GM10266 (cell line): Measurements from ENCODE around the gene MMP17.

ENCODE experiments used
- DNase-seq: peaks from one replicate; pipeline ENCODE4 v3.0.0; 2012; ENCODE audit errors: extremely low spot score
- TF ChIP-seq, protein P1 (sequence below): IDR thresholded peaks from 2 replicates; pipeline ENCODE4 v1.5.1; 2012; ENCODE audit warnings: mild to moderate bottlenecking, low read depth; ENCODE audit not compliant: control insufficient read depth, insufficient read depth; ENCODE audit errors: missing control alignments

Gene MMP17

DNA sequence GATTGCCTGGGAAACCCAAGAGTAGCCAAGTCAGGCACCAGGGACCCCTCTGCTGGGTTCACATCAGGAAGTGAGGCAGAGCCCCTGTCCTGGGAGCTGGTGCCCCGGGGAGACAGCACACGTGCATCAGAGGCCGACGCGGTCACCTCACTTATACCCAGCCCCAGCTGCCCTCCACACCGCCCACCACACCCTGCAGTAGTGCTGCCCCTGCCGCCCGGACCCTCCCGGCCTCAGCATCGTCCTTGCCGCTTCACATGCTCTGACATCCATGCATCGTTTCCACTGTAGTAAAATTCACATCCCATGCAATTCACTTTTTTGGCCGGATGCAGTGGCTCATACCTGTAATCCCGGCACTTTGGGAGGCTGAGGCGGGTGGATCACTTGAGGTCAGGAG lies 14.0 kb downstream of the MMP17 start:
- TF ChIP-seq, protein P1, sequence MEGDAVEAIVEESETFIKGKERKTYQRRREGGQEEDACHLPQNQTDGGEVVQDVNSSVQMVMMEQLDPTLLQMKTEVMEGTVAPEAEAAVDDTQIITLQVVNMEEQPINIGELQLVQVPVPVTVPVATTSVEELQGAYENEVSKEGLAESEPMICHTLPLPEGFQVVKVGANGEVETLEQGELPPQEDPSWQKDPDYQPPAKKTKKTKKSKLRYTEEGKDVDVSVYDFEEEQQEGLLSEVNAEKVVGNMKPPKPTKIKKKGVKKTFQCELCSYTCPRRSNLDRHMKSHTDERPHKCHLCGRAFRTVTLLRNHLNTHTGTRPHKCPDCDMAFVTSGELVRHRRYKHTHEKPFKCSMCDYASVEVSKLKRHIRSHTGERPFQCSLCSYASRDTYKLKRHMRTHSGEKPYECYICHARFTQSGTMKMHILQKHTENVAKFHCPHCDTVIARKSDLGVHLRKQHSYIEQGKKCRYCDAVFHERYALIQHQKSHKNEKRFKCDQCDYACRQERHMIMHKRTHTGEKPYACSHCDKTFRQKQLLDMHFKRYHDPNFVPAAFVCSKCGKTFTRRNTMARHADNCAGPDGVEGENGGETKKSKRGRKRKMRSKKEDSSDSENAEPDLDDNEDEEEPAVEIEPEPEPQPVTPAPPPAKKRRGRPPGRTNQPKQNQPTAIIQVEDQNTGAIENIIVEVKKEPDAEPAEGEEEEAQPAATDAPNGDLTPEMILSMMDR, result no peak

DNA sequence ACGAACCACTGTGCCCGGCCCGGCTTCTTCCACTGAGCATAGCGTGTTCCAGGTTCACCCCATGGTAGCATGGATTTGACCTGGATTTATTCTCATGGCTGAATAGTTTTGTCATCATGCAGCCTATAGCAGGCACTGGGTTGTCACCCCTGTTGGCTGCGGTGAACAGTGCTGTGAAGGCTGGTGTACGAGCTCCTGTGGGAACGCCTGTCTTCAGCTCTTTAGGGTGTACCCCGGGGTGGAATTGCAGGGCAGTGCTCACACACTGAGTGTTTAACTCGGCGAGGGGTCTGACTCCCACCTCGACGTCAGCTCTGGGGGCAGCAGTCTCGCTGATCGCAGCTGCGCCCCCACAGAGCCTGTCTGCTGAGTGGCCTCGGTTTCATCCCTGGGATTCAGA lies 15.3 kb downstream of the MMP17 start:
- TF ChIP-seq, protein P1, result no peak
- no peak for DNase-seq

More for the DNA sequence above, 14.0 kb downstream of the MMP17 start:
- no peak for DNase-seq

DNA sequence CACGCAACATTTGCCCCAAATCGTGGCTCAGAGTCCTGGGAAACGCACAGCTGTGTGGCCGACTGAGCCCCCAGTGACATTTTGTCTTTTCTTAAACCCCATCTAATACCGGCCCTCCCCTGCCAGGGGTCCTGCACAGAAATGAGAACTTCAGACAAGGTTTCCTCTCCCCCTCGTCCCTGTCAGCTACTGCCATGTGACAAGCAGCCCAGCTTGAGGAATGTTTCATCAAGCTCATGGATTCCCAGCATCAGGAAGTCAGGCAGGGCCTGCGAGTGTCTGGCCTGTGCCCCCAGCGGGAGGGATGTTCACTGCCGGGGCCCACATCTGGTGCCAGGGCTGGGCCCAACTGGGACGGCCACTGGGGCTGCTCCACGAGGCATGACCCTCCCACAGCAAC lies 15.9 kb downstream of the MMP17 start:
- no peak for DNase-seq
- TF ChIP-seq, protein P1, result no peak

DNA sequence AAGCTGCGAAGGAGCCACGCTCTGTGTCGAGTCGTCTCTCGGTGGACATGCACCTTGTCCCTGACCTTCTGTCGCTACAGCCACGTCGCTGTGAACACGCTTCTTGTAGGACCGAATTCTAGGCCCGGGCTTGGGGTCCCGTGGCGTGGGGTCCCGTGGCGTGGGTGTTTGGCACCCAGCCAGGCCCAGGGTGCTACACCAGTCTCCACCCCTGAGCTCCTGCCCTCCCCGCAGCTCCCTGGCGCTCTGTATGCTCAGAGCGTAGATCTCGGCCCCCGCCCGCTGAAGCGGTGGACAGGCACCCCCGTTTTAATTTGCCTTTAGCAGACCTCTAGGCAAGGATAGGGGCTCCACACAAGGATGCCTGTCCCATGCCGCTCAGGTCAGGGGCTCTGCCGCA lies 16.5 kb downstream of the MMP17 start:
- TF ChIP-seq, protein P1, result no peak

DNA sequence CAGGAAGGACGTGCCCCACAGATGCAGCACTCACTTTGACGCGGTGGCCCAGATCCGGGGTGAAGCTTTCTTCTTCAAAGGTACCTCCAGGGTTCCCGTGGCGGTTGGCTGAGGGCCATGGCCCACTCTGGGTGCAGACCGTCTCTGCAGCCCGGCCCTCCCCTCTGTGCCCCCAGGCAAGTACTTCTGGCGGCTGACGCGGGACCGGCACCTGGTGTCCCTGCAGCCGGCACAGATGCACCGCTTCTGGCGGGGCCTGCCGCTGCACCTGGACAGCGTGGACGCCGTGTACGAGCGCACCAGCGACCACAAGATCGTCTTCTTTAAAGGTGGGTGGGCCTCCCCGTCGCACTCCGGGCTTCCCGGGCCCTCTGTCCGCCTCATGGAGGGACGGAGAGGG lies 16.9 kb downstream of the MMP17 start:
- no peak for DNase-seq
- TF ChIP-seq, protein P1, result no peak

More for the DNA sequence above, 16.5 kb downstream of the MMP17 start:
- DNase-seq, result no peak

DNA sequence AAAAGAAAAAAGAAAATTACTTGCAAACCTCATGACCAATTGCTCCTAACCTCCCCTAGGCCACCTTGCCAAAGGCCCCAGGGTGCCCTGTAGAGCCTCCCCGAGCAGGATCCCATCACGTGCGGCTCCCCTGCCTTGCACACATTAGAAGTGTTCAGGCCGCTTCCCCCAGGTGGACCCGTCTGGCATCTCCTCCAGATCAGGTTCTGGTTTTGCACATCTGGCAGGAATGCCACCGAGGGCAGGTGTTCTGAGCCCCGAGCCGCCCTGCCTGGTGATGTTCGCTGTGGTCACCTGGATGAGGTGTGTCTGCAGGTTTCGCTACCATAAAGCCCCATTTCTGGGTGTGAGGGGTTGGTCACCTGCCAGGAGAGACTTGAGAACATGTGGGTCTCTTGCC lies 19.3 kb downstream of the MMP17 start:
- DNase-seq, result no peak
- TF ChIP-seq, protein P1, result no peak

DNA sequence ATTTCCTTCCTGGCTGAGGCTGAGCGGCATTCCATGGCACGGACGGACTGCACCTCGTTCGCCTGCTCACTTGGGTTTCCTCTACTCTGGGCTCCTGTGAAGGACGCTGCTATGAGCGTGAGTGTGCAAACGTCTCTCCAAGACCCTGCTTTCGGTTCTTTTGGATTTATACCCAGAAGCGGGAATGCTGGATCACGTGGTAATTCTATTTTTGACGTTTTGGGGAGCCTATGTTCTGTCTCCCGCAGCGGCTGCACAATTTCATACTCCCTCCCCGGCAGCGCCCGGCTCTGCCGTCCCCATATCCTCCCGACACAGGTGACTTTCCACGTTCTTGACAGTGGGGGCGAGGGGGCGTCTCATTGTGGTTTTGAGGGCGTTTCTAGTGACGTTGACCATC lies 20.6 kb downstream of the MMP17 start:
- TF ChIP-seq, protein P1, result no peak
- DNase-seq, result no peak
